Urothelium cell line (cell line): ENCODE data around the gene NKIRAS2.

Source experiments
- DNase-seq: peaks from one replicate; pipeline ENCODE4 v3.0.0; 2011; ENCODE audit warnings: low spot score, mixed read lengths
- FAIRE-seq: peaks from 2 replicates; lab custom pipeline; 2011; peaks lifted over from hg19 to GRCh38; lab: Jason Lieb, UNC

NKIRAS2 gene

GRCh38 chr17:42019509-42020404, at the start of gene NKIRAS2:
Gene NKIRAS2 (plus strand): TSS chr17:42020090. CDS start chr17:42021578, 1,488 bp downstream.
- FAIRE-seq (no peak), DNase-seq (peak; percentile 97)

GRCh38 chr17:41970901-41971331, 49.0 kb upstream of the NKIRAS2 start:
- DNase-seq (no peak), FAIRE-seq (peak; percentile 71)

DNA sequence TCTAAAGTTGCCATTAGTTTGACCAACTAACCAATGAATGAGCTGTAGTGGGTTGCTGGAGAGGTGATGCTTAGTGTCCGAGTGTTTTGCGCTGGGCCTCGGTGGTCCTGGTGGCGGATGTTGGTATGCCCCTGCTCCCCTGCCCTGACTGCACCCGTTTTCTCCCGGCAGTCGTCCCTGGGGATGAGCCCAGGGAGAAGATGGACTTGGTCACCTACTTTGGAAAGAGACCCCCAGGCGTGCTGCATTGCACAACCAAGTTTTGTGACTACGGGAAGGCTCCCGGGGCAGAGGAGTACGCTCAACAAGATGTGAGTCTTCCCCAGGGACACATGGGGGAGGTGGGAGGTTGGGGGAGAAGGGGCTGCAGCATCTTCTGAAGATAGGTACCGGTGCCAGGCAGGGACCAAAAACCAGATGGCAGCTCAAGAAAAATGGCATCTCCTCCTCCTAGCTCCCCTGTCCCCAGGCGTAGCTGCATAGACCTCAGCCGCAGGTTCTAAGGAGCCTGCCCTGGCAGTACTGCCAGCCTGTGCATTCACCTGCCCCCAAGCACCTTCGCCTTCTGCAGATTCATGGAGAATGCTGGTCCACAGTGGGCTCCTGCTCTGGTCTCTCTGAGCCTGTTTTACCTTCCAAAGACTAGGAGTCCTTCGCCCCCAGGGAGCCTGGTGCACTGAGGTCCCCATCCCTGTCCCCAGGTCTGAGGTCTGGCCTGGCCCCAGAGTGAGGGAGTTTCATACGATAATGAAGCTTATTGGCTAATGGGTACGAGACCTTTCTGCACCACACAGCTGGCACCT, 48.0 kb upstream of the NKIRAS2 start:
- DNase-seq (no peak), FAIRE-seq (no peak)

GRCh38 chr17:41972571-41973407, 47.1 kb upstream of the NKIRAS2 start:
- FAIRE-seq (no peak), DNase-seq (no peak)

DNA sequence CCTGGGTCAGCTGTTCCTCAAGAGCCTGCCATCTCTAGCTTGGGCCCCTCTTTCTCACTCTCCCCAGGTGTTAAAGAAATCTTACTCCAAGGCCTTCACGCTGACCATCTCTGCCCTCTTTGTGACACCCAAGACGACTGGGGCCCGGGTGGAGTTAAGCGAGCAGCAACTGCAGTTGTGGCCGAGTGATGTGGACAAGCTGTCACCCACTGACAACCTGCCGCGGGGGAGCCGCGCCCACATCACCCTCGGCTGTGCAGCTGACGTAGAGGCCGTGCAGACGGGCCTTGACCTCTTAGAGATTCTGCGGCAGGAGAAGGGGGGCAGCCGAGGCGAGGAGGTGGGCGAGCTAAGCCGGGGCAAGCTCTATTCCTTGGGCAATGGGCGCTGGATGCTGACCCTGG, 46.5 kb upstream of the NKIRAS2 start:
- no peak for DNase-seq
- no peak for FAIRE-seq

GRCh38 chr17:41974031-41974430, 45.9 kb upstream of the NKIRAS2 start:
- FAIRE-seq (no peak), DNase-seq (no peak)

DNA sequence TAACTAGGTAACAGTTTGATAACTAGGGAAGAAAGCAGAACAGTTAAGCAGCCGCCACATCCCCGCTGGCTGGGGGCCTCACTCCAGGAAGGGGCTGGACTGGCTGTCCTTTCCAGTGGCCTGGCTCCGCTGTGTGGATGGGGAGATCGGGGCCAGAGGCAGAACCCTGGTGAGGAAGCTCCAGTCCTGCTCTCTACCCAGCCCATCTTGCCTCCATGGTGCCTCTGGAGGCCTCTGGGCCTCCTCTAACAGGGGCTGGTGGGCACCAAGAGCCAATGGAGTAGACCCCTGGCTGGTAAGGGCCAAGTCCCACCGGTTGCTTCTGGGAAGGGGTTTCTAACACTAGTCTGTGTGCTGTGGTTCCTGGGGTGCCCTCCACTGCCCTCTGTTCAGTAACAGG, 45.2 kb upstream of the NKIRAS2 start:
- no peak for DNase-seq
- no peak for FAIRE-seq

DNA sequence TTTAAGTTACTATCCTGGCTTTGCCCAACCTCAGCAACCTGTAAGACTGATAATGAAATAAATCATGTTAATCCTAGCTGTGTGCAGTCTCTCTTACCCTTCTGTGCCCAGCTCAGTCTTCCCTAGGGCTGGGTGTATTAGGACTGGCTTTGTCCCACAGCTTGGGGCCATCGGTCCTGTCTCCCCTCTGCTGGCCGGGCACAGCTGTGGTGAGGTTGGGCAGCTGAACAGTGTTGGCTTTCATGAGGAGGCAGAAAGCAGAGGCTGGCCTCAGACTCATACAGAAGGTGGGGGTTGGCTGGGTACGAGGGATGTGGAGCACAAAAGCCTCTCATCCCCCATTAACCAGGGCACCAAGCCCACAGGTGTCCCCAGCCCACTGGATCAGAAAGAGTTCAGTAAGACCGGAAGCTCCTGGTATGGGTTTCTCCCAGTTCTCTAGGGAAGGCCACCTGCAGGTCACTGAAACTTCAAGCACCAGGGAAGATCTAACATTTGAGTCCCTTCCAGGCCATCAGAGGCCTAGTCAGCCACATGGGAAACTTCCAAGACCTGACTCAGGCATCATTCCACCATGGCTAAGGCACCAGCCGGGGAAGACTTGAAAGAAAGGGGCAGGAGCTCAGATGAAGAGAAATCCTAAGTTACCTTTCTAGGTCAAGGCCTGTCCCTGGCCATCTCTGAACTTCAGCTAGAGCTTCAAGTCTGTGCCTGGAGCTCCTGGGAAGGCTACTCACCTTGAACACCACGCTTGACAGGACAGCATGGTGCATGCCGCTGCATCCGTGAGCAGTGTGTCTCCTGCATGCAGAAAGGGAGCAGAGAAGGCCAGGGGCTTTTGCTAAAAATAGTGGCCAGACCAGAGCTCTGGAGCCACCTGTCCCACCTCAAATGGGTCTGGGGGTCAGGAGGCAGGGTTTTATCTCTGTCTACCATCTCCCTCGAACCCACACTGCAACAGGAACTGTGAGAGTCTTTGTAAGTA, 44.5 kb upstream of the NKIRAS2 start:
- DNase-seq: no peak
- peak; percentile 27 for FAIRE-seq

DNA sequence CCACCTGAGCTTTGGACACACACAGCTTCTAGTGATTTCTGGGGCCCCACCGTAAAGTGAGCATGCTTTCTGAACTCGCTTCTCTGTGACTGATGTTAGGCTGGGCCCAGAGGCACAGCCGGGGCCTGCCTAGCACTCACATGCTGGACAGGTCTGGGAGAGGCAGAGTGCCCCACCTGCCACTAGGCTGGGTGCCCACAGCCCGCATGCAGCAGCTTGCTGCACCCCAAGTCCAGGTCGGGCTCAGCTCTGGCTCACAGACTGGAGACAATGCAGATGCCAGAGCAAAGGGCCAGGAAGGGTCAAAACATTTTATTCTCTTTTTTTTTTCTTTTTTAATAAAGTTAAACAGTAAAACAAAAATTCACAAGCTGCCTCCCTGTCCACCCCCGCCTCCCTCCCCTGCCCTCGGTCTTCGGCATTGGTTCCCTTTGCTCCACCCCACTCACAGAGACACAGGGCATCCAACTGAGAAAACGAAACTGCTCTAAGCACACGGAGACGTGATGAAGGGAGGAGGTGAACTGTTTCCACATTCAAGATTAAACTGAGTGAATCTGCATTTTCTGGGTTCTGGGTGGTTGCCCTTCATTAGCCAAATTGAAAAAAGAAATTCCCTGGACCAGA, 43.6 kb upstream of the NKIRAS2 start:
- FAIRE-seq (no peak), DNase-seq (no peak)

DNA sequence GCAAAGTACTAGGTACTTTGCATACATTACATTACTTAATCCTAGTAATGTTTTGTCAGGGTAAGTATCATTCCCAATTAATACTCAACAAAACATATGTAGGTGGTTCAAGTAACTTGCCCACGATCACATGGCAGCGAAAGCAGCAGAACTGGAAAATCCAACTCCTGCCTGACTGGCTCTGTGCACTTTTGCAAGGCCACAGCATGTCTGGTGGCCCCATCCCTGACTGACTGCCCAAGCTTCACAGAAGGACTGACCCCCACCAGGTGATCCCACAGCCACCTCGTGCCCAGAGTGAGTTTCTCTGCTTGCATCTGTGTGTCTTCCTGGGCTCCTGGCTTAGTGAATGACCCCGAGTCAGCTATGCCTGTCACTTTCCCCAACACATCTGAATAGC, 41.9 kb upstream of the NKIRAS2 start:
- no peak for DNase-seq
- peak; percentile 56 for FAIRE-seq

DNA sequence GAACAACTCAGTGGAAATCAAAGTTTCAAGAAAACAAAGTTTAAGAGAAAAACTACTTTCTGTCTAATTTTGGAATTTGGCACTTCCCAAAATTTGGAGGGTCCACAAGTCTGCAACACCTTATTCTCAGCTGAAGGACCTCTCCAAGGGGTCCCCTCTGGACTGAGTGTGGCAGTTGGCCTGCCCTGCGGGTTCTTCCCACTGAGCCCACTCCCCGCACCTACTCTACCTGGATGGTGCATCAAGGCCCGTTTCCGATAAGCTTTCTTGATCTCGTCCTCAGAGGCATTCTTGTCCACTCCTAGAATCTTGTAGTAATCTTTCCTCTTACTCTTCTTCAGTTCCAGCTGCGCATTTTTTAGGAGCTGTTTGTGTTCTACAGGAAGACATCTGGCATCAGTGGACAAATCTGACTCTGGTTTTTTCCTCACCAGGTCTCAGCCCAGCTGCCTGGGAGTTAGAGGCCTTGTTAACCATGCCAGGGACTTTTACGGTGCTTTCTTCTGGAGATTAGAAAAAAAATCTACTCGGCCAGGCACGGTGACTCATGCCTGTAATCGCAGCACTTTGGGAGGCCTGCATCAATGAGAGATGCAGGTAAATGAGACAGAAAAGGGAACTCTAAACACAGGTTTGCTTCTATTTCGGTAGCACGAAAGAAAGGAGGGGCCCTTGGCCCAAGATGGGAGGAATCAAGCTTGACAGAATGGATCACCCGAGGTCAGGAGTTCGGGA, 37.7 kb upstream of the NKIRAS2 start:
- DNase-seq (no peak), FAIRE-seq (no peak)

DNA sequence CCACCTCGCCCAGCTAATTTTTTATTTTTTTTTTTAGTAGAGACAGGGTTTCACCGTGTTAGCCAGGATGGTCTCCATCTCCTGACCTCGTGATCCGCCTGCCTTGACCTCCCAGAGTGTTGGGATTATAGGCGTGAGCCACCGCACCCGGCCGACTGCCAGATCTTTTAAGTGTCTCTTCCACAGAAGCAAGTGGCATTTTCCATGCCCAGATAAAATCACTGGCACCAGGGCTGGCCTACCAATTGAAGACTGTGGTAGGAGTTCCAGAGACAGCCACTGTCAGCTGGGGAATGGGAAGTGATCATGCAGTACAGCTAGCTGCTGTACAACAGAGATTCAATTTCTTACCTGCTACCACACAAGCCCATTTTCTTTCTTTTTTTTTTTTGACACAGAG, 35.4 kb upstream of the NKIRAS2 start:
- DNase-seq: no peak
- FAIRE-seq: no peak

DNA sequence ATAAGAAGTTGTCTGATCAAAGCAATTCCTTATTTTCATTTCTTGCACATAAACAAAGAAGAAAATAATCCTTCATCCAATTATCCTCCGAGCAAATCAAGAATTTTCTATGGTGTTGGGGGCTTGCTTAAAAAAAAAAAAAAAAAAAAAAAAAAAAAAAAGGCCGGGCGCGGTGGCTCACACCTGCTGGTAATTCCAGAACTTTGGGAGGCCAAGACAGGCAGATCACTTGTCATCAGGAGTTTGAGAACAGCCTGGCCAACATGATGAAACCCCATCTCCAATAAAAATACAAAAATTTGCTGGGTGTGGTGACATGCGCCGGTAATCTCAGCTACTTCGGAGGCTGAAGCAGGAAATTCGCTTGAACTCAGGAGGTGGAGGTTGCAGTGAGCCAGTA, 34.0 kb upstream of the NKIRAS2 start:
- FAIRE-seq (no peak), DNase-seq (no peak)

GRCh38 chr17:41986634-41987033, 33.3 kb upstream of the NKIRAS2 start:
- FAIRE-seq (no peak), DNase-seq (no peak)

DNA sequence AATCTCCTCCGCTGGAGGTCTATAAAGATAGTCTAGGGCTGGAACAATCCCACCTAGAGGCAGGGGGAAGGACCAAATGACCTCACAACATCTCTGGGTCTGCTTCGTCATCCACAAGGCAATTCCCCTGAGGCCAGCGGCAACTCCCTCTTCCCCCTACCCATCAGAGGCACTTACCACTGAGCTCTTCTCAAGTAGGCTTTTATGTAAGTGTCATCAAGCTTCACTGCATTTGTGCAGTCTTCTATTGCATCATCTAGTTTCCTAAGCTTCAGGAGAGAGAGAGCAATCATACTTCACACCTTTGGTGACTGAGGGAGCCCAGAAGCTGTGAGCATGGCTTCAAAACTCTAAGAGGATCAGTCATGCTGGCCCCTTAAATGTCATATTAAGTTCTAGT, 32.2 kb upstream of the NKIRAS2 start:
- no peak for FAIRE-seq
- DNase-seq: no peak

DNA sequence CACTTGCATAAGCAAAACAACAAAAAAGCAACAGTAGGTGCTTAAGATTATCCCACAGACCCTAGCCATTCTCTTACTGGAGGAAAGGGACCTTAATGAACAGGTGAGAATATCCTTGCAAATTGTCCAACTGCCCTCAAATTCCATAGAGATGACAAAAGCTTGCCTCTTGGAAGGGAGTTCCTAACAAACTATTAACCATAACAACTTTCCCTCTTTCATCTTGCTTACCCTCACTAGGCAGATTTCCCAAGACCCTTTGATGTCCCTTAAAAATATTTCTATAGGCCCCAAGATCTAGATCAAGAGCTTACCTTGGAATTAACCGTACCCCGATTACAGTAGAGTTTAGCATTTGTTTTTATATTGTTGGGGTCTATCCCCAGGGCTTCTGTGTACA, 31.5 kb upstream of the NKIRAS2 start:
- FAIRE-seq: no peak
- DNase-seq: no peak

DNA sequence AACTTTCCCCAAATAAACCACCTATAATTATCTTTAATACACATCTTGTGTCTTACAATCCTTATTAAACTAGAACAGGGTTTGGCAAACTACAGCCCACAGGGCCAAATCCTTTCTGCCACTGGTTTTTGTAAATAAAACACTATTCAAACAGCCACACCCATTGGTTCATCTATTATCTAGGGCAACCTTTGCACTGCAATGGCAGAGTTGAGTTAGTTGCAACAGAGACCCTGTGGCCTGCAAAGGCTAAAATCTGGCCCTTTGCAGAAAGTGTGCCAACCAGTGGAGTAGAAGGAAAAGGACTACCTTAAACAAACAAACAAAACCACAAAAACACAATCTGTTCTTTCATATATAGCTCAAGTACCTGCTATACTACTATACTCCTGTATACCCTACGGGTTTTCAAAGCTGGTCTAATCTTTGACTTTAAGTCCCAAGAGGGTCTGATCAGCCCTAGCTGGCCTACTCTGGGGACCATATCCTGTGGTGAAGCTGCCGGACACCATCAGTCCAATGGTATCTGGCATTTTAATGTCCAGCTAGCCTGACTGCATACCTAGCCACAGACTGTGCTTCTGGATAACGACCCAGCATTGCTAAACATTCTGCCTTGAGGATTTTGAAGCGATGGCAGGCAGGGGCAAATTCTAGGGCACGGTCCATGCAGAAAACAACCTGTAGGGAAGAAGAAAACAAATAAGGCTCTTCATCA, 30.0 kb upstream of the NKIRAS2 start:
- FAIRE-seq (no peak), DNase-seq (no peak)

- DNase-seq: no peak
- FAIRE-seq: no peak
Measured at GRCh38 chr17:41992576-41992975, 27.3 kb upstream of the NKIRAS2 start.
